HG02610 (cell line): ENCODE results near the gene DHRS11.

Experiments
- ATAC-seq: cut with Tn5 transposase; IDR thresholded peaks from one replicate; pipeline ENCODE4 v1.9.1; 2021; ENCODE audit warnings: mild to moderate bottlenecking, moderate library complexity; ENCODE audit not compliant: unreplicated experiment

Gene DHRS11

GRCh38 chr17:36647636-36648035 lies 56.0 kb downstream of the DHRS11 start:
- no peak for ATAC-seq

DNA sequence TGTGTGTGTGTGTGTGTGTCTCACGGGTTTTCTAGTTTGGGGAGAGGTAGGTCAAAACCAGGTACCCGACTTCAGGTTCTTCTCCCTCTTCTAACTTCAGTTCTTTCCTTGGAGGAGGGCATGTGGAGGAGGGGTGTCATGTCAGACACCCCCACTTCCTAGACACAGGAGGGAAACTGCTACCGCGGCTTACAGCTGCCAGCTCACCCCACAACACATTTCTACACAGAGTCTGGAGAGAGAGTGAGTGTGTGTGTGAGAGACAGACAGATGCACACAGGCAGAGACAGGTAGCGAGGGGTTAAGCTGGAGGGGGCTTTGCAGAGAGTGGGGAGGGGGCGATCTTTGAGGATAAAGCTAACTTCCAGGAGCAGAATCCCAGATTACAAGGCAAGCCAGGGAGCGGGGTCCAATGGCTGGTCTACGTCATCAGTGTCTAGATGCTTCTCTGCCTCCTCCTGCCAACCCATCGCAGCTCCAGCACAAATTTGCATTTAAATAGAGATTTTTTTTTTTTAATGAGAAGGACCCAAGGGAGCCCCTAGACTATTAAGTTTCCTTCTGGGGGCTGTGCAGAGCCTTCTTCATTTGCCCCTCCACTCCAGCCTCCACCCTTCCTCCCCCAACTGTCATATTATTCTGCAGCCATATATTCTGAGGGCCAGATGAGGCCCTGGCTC lies 58.6 kb downstream of the DHRS11 start:
- no peak for ATAC-seq
